Activated CD4-positive, alpha-beta T cell treated with anti-CD3 and anti-CD28 coated beads for 1 hour (primary cell): Measurements from ENCODE around the gene WBP11.
A peak's percentile ranks its signal among the peaks of the same experiment; 100 is the strongest.

Experiments
- DNase-seq: peaks from one replicate; pipeline ENCODE4 v3.0.0-alpha.2; 2020

WBP11 gene

DNA sequence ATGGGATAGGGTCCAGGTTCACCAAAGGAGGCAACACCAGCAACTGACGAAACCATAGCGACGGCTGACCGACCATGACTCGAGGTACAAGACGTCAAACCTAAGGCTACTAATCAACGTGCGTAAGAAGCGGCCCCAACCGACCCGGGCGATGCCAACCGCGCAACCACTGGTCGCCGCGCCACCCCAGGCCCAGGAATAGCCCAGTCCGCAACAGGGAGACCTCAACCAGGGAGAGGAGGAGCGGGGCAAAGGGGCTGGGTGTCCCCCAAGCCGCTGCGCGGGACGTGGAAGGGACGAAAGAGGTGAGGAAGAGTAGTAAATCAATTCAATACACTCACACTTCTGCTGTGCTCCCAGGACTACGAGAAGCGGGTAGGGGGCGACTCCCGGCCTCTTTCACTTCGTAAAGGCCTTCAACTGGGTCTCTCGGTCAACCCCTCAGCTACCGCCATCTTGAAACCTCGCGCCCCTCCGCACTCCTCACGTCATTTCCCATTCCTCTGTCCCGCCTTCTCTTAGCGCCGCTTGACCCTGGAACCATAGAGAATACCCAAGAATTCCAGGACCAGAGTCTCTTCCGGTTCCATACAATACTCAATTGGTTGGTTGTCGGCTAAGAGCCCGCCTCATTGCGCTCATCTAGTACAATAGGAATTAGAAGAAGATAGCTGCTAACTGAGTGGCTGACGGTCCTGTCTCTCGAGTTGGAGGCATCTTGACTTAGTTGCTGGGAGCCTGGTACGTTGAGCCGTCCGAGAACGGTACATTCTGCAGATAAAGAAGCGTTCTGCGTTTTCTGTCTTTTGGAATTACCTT is at the start of gene WBP11, which contains the start of gene C12orf60:
Gene WBP11 (minus strand): TSS at position 468 of the 819 bp plus-strand sequence. CDS start 2,095 bp downstream, outside the sequence.
Gene C12orf60 (plus strand): TSS at position 660 of the 819 bp plus-strand sequence. CDS start 19,266 bp downstream, outside the sequence.
- peak; percentile 79 for DNase-seq

DNA sequence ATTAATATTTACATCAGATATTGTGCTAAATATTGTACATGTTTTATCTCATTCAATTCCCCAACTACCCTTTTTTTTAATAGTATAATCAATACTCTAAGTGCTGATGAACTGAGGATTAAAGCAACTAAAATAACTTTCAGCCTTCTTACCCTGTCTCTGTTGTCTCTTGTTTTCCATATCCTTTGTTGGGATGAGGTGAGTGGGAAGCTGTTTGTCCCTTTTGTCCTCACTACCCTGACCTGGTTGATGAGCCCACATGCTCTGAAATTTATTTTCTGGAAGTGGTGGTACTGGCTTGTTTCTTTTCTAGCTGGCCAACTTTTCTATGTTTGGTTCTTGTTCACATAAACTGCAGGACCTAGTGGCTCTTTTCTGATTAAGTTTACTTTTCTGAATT is 49.6 kb upstream of the WBP11 start:
- DNase-seq = no peak

DNA sequence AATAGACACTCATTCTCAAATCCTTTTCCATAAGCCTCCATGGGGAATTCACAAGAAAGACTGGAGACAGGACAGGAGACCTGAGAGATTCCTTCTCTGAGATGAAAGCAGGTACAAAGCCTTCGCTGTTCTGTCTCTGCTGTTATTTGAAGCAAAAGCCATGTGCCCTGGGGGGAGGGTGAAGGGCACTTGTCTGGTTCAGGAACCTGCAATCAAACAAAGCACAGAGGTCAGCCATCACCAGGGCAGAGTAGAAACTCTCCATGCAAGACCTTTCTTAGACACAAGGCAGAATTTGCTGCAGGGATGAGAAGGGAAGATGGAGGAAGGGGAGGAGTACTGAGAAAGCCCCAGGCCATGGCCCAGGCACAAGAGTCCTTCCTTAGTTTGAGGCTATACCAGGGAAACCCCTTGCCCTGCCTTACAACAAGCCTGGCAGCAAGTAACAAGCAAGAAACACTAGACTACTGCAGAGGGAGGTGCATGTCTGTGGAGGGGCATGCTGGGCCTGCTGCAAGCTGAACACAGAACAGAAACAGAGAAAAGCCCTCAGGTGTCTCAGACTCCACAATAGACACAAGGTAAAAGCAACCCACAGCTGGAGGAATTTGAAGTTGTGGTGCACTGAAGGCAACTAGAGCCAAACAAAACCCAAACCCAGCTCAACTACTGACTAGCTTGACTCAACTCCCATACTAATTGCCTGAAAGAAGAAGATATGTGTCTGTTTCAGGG is 47.8 kb upstream of the WBP11 start:
- DNase-seq = no peak

DNA sequence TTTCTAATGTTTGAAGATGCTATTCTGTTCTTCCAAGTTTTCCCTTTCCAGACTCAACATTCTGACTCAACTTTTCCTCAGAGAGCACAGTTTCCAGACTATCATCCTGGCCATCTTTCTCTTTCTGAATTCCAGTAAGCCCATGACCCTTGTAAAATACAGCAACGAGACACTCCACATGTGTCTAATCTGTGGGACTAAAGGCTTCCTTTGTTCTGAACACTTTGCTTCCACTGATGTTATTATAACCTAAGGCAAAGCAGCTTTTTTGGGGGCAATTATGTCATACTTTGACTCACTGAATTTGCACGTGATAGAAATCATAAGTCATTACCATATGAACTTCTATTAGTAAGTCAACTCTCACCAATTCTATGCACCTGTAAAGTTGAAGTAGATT is 46.4 kb upstream of the WBP11 start:
- DNase-seq = no peak

DNA sequence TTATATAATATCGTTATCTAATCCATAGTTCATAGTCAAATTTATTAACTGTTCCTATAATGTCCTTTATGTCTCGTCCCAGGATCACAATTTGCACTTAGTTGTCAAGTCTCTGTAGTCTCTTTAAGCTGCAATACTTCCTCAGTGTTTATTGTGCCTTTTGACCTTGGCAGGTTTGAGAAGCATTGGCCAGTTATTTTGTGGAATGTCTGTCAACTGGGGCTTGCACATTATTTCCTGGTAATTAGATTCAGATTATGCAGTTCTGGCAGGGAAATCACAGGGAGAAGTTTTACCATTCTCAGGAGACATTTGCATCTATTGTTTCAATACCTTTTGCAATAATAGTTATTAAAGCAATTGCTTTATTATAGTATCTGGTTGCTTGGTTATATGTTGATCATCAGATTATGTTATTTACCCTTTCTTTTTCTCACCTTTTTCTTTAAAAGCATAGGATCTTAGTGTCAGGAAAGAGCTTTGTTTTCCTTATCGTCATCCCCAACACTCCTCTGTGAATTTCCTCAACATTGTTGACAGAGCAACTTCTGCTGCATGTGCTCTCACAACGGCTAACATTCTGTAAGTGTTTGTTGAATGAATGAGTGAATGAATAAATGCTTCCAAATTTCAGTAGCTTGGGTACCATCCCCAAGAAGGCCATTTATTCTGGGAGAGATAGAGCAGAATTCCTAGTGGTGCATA is 43.8 kb upstream of the WBP11 start:
- DNase-seq = no peak

DNA sequence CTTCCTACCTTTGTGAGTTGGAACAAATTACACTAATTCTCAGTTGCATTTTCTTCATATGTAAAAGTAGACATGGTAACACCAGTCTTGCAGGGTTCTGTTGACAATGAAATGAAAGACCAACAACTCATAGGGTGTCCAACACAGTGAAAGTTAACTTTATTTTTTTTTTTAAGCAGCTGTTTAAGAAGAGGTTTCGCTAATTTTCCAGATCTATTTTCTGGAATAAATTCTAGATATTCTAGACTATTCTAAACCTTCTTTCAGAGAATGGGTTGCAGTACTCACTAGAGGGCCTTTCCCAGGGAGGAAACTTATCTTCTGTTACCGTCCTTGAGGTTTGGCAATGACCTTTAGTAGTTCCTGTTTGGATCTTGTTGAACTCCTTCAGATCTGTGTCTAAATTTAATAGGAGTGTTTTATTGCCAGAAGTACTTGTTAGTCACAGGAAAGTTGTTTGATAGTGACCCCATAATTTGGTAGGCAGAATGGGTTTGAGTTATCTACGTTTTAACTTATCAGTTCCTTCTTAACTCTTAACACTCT is 42.8 kb upstream of the WBP11 start:
- no peak for DNase-seq

DNA sequence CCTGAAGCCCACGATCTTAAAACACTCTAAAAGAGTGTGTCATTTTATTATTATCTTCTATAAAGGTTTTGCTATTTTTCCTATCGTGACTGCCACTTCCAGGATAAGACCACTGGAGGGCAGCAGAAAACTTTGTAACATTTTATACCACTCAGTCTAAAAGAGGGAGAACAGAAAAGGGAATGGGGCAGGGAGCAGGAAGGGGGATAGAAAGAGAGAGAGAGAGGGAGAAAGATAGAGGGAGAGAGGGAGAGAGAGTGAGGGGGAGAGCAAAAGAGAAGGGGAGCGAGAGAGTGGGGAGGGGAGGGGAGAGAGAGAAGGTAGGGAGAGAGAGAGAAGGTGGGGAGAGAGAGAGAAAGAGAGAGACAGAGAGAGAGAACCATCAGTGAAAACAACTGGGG is 42.1 kb upstream of the WBP11 start:
- no peak for DNase-seq

DNA sequence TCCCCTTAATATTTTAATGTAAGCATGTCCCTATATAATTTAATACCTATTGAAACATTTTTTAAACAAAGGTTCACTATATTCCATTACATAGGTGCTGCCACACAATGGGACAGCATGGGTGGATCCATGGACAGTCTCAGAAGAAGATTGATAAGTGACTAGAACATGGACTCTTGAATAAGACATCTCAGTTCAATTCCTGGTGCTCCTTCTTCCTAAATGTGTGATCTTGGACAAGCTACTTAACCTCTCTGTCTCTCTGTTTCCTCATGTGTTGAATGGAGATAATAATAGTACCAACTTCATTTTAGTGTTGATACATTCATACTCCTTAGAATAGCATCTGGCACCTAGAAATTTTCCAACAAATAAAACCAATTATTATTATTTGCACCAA is 41.1 kb upstream of the WBP11 start:
- DNase-seq = no peak

DNA sequence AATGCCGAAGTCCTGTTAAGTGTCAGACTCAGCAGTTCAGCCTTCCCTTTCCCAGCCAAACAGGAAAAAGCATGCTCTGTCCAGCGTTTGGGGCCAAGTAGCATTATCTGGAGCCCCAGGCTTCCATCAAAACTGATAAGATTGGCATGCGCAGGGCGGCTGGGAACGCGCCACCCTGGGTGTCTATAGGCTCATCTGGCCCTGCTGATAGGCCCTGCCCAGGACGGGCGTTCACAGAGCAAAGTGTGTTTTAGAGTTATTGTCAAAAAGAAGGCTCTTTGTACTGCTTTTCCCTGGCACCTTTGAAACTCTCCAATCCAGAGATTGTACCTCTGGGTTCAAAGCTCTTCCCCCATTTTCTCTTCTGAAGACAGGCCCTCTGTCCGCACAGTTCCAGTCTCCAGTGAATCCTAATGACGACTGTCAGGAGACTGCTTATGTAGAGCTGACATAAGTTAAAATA is 40.2 kb upstream of the WBP11 start, which contains the start of gene ART4:
Gene ART4 (minus strand): TSS at position 102 of the 463 bp plus-strand sequence. CDS start 413 bp downstream, outside the sequence.
- no peak for DNase-seq

DNA sequence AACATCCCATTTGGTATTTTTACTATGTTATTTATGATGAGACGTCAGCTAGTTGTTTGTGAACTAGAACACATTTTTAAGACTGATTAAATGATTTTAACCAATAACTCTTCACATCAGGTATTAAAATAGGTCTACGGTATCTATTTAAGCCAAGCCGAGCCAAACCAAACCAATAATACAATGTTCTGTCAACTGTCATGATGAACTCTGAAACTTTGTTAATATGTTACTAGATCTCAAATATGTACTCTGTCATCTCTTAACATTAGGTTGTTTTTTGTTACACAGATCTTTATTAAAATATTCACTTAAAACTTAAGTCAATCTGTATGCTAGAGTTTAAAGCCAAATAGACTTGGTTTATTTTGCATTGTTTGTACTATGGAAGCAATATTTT is 39.0 kb upstream of the WBP11 start:
- DNase-seq = no peak

DNA sequence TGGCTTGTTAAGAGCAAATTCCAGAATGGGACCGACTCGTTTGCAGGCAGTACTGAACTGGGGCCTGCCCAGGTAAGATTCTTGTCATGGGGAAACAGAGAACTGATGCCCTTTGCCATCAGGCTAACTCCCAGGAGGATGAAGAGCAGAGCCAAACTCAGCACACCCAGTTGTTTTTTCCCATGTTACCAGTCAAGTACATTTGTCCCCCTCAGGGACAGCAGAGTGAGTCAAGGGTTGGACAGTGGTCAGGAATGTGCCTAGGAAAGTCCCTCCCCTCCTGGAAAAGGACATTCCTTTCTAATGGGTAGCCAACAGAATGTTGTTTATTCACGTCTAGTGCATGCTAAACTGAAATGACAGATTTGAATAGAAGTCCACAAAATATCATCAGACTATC is 38.5 kb upstream of the WBP11 start:
- DNase-seq = no peak

DNA sequence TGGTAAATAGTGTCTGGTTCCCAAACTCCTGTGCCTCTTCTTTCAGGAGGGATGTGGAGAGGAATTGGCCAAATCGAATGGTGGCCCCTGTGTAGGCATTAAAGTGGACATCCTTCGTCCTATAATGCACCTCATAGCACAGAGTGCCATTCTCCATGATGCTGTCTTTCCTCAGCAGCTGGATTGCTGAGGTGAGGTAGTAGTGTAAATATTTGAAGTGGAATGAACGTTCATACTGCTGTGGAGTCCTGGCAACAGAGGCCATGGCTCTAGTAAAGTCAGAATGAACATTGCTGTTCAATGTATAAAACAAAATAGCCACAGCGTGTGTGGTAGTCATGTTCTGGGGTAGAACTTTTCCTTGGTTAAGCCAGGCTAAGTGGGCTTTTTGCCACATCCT is 37.3 kb upstream of the WBP11 start:
- DNase-seq = no peak

DNA sequence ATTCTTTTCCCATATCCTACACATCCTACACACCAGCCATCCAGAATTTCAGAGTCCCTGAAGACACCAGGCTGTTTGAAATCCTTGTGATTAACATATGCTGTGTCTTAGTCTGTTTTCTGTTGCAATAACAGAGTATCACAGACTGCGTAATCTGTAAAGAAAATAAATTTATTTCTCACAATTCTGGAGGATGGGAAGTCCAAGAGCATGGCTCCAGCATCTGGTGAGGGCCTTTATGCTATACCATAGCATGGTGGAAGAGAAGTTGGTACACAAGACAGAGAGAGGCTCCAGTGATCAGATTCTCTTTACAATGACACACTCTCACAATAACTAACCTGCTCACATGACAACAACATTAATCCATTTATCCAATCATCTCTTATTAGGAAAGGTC is 36.0 kb upstream of the WBP11 start:
- DNase-seq = no peak

DNA sequence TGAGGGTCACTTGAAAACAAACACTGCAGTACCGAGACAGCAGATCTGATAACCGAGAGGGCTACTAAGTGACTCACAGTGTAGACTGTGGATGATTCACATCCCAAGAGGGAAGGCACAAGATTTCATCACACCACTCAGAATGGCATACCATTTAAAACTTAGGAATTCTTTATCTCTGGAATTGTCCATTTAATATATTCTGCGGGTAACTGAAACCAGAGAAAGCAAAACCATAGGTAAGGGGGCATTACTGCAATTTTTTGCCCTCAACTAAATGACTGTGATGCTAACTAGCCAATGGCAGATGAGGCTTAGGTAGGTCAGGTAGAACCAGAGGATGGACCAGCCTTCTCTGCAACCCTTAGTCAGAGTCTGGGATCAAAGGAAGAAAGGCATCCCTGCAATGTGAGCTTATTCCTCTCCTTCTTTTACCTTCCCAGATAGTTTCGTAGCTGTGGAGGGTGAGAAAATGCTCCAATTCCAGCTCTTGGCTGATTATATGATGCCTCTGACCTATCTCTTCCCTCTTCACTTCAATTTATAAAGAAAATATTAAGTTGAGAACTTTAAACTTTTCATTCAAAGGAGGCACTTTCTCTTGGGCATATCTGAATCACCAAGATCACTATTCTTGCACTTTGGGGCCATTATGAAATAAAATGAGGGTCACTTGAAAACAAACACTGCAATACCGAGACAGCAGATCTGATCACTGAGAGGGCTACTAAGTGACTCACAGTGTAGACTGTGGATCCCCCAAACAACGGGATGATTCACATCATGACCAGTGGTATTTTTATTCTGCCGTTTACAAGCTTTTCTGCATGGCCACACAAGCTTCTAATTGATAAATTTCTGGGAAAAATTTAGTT is 33.3 kb upstream of the WBP11 start:
- no peak for DNase-seq

DNA sequence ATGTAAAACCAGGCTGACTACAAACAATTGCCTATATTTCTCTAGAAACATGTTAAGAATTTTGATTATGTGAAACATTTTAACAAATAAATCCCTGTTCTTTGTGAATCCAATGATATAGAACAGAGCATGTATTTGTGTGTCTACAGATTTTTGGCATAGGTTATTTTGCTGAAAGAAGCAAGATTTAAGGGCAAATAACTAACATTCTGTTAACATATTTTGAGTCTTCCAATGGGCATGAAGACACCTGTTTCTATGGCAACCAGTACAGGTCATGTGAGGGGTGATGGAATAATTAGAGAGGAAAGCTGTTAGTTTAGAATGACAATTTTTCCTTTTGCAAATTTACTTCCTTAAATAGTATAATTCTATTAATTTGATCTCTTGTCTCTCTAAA is 31.2 kb upstream of the WBP11 start:
- DNase-seq = no peak

DNA sequence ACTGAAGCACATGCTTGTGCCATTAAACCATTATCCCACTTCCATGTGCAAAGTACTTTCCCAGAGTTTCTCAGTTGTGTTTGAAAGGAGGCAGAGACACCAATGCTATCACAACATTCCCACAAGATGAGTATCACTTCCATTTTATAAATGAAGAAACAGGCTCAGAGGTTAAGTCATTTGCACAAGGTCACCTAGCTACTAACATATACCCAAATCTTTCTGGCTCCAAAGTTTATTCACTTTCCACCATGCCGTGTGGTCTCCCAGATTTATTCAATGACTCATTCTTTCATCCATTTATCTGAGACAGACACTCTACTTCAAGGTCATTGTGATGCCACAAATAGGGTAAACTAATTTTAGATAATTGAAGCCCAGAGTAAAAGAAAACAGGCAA is 30.7 kb upstream of the WBP11 start:
- DNase-seq = no peak

DNA sequence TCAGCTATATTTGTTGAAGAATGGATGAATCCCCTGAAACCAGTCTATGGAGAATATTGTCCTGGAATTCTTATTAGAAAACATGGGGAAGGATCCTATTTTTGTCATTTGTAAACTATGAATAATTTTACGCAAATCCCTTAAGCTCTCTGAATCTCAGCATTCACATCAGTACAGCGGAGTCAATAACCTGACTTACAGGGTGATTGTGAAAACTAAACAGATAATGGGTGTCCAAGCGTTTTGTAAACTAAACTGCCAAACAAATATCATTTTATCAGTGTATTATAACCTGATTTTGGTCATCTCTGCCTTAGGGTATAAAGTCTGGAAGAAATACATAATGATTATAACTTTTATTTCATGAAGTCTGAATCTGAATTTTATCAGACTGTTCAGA is 30.1 kb upstream of the WBP11 start:
- DNase-seq = no peak

DNA sequence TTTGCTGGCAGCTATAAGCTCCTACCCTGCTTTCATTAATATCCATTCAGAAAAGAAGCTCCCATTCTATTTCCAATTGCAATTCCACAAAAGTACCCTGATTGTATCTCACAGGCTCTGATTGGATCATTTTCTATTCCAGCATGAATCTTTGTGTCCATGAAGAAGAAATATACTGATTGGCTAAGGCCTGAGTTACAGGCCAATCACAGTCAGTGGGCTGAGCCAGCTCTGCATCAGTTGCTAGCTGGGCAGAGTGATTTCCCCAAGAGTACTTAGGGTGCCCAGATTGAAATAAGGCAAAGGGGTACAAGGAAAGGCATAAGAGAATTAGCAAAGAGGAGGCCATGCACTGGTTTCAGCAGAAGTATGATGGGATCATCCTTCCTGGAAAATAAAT is 25.6 kb upstream of the WBP11 start:
- DNase-seq = no peak

DNA sequence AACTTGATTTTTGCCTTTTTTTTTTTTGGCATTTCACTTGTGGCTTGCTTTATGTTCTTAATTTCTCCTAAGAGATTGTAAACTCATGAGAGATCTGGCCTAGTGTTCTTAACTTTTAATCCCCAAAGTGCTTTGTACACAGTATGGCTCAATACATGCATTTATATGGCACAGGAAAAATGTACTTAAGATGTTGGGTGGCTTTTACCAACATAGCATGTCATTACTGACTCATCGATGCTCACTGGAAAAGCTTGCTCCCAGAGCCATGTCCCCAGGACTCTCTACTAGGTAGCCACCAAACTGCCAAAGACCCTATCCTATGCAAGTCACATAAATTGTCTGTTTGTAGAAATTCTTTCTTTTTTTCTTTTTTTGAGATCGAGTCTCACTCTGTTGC is 23.8 kb upstream of the WBP11 start:
- DNase-seq = no peak

DNA sequence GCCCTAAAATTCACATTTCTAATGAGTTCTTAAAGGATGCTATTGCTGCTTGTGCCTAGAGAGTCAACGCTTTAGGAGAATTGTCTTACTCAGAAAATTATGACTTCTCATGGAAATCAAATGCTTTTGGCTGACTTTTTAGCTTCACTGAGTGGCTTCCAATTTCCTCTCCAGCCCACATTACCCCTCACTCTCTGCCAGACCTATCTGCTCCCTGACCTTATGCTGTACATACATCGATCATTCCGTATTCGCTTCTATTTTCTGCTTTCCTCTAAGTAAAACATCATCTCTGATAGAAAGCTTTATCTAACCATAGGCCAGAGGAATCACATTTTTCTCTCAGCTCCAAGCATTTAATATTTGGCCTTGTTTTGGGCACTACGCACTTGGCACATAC is 23.2 kb upstream of the WBP11 start:
- no peak for DNase-seq

DNA sequence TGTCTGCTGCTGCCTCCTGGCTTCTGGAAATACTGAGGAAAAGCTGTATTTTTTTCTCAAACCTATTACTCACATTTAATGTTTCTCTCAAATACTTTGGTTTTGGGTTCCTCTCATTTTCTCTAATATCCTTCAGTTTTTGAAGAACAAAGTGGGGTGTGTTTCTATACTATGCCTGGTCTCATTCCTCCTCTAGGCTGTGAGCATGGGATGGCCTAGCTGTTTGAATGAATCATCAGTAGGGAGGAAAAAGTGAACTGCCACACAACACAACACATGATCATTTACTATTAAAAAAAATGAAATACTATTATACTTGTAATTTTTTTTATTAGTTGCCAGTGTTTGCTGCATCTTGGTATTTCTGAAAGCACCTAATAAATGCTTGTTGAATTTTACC is 22.0 kb upstream of the WBP11 start:
- DNase-seq = no peak

DNA sequence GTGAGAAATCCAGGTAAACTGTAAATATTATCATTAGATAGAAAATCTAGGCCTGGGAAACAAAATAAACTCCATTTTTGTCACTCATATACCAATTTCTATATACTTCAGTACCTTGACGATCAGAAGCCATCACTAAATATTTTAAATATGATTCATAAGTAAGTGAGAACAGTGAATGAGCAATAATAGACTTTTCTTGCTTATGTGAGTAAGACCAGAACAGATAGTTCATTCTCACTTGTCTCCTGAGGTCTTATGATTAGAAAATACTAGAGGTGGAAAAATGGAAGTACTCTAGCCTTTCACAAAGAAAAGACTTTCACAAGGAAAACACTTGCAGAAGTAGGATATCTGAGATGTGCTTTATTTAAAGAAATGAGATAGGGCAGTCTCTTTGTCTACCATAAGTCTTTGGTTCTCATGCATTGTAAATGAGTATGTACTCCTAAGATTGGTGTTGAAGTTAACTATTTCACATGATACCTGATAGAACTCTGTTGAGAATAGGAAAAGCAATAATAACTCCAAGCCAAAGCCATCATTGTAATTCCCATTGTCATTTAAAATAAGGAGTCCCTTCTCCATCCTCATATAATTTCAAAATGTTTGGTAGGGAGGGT is 20.8 kb upstream of the WBP11 start:
- no peak for DNase-seq
